NCI-H526 treated with DMSO at 0.1 percent for 48 hours (cell line): ENCODE measurements around the gene CCDC158.
"Not testable (repeated sequence)": the region's sequence is repeated elsewhere in the genome, so short reads cannot be mapped to it uniquely, and the experiment has no call there.

Source experiments
- DNase-seq: peaks from one replicate; lab custom pipeline; 2025; lab: John Stamatoyannopoulos, UW

CCDC158 gene

GRCh38 chr4:76311896-76312331, 109.0 kb downstream of the CCDC158 start:
- DNase-seq: no peak

GRCh38 chr4:76310683-76311082, 110.3 kb downstream of the CCDC158 start:
- no peak for DNase-seq

GRCh38 chr4:76309939-76310550, 110.9 kb downstream of the CCDC158 start:
- DNase-seq: no peak

DNA sequence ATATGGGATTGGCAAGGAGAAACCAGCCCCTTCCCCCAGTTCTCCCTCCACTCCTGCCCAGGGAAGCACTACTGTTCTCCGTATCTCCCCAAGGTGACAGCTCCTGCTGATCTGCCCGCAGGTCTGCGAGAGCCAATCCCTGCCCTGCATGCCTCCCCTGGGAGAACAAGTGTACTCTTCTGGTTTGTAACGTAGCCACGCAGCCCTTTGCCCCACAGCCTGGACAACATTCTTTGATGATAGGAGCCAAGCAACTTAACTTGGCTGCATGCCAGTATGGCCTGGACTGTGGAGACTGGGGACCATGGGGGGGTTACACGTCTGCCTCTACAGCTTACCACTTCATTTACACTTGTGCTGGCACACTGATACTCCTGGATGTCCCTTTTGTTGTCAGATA, 112.4 kb downstream of the CCDC158 start:
- no peak for DNase-seq

GRCh38 chr4:76307660-76308014, 113.3 kb downstream of the CCDC158 start:
- DNase-seq: no peak

DNA sequence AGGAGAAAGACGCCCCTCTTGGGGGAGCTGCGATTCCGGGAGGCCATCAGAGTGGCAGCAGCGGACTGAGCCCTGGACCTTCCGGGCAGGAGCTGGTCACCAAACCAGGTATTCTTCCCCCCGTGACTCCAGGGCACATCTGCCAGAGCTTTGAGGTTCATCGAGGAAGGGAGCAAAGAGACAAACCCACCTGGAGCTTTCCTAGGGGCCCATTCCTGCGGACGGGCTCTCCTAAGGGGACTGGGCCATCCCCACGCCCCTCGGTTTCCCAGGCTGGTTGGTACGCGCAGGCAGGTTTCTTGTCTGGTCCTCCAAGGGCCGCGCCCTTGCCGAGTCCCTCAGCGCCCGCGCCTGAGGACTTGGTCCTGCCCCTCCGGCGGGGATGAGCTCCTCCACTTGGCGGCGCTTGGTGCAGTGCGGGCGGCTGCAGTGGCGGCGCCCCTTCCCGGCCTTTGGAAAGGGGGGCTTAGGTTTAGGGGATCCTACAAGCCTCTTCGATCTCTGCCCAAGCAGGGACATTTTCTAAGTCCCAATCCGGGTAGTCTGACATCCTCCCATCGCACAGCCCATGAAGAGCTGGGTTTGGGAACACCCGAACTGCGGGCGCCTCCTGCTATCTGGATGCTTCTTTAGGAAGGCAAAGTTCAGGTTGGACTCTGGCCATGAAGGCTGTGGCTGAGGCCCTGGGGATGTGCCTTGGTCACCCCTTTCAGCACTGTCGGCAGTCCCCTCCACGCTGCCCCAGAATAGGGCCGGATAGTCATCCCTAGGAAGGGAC, 113.9 kb downstream of the CCDC158 start:
- peak; percentile 10 for DNase-seq

DNA sequence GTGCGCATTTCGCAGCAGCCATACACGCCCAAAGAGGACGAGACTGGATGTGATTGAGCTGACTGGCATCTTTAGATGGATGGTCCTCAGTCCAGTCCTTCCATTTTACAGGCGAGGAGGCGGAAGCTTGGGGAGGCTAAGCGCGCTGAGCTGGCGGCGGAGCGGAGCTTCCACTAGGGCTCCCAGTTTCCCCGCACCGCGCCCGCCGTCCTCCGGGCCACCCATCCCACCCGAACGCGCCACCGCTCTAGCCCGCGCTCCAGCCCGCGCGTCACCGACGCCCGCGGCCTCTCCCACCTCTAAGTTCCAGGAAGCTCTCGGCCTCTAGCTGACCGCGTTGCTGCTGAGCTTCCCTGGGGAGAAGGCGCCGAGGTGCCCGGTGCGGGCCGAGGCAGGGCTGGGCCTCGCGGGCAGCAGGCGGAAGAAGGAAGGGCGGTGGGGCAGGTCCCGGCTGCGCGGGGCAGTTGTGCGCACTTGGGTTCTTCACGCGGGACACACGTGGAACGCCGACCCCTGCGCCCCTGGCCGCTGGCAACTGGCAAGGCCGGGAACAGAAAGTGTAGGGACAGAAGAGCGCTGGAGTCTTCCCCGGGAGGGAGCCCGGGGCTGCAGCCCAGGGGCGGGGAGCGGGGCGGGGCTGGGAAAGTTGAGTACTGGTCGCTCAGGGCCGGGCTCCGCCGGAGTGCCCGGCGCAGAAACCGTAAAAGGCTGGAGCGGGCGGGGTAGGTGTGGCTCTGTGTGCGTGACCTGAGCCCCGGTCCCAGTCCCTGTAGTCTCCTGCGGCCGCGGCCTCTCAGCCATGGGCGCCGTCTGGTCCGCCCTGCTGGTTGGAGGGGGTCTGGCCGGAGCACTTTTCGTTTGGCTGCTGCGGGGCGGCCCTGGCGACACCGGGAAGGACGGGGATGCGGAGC, 114.7 kb downstream of the CCDC158 start, which contains the start of gene STBD1:
STBD1 (plus strand) TSS at position 763 of the 911 bp plus-strand sequence; CDS start at position 800, 37 bp downstream.
- peak; percentile 16 for DNase-seq

- no peak for DNase-seq
Measured at GRCh38 chr4:76305033-76305687, 115.8 kb downstream of the CCDC158 start.

DNA sequence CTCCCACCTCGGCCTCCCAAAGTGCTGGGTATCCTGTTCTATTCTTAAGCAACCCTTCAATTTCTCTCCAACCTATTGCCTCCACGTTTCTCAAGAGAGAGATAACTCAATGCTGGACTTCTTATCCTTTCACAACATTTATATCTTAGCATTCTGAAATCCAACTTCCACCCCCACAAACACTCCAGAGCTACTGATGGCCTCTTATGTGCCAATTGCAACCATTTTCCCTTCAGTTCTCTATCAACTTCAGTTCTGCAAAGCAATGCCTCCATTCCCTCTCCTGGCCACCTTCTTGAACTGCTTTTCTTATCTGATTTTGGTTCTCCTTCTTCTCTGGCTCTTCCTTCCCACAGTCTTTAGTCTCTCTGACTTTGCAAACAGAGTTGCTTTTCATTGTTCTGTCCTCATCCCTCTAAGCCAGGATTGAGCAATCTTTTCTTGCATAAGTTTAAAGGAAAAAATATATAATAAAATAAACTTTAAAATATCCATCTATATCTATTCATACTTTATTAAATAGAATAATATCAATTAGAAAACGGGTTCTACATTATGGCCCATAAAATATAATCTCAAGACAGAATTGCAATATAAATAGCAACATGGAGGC, 118.0 kb downstream of the CCDC158 start:
- DNase-seq: no peak

DNA sequence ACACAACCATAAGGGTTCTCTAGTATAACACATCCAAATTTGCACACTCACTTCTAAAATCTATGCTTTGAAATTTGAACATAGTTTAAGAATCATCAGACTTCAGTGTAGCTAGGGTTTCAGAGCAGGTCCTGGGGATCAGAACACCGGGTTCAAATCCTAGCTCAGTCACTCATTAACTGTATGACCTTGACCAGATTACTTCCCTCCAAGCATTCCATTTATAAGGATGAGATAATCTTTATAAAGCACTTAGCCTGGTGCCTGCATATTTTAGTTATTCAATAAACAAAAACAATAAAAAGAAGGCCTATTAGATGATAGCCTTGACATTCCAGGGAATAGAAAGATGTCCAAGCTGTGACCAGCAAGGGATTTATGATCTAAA, 119.2 kb downstream of the CCDC158 start:
- no peak for DNase-seq

GRCh38 chr4:76301068-76301774, 119.7 kb downstream of the CCDC158 start:
- no peak for DNase-seq

DNA sequence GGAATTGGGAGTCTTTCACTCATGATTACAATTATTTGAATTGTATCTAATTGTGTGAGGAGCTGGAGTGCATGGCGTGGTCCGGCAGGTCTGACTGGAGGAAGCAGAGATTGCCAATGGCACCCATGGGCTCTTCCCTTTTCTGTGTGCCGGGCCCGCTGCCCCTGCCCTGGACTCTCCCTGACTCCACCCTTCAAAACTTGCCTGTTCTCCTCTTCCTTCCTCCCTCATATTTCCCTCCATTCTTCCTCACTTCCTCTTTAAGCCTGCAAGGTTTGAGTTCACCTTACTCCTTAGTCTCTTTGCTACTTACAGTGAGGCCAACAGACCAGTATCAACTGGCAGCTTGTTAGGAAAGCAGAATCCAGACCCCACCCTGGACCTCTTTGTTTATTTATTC, 120.9 kb downstream of the CCDC158 start:
- DNase-seq: no peak

DNA sequence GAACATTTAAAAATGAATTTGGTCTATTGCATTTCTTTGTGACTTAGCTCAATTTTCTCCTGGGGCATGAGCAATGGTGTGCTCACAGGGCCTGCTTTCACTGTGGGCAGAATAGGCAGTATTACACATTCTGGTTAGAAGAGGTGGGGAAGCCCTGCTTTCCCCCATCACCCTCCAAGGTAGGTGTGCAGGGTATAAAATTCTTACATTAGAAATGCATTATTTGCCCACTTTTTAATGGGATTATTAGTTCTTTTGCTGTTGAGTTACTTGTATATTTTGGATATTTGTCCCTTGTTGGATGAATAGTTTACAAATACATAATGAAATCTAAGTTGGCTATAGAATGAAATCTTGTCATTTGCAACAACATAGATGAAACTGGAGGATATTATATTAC, 122.7 kb downstream of the CCDC158 start:
- DNase-seq: no peak

GRCh38 chr4:76296286-76296820, 124.6 kb downstream of the CCDC158 start:
- DNase-seq: no peak

- no peak for DNase-seq
Measured at GRCh38 chr4:76293772-76294171, 127.2 kb downstream of the CCDC158 start.

DNA sequence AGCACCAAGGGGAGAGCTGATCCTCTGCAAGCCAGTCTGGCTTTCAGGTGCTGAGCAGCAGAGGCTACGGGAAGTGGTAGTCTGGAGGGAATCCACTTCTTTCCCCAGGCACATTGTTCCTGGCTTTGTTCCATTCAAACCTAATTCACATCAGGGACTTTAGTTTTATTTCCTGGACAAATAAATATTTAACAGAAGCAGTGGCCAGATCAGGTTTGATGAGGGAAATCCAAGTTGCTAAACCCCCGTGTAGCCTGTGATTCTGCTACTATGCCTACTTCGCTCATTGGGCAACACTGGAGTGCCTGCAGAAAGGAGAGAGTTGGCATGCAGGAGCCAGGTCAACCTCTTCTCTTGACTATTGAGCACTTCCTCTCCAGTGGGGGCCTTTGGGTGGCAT, 128.2 kb downstream of the CCDC158 start:
- no peak for DNase-seq

DNA sequence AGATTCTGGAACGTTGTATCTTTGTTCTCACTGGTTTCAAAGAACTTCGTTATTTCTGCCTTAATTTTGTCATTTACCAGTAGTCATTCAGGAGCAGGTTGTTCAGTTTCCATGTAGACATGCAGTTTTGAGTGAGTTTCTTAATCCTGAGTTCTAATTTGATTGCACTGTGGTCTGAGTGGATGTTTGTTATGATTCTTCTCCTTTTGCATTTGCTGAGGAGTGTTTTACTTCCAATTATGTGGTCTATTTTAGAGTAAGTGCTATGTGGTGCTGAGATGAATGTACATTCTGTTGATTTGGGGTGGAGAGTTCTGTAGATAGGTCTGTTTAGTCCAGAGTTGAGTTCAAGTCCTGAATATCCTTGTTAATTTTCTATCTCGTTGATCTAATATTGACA, 133.1 kb downstream of the CCDC158 start:
- DNase-seq: not testable (repeated sequence)

- no peak for DNase-seq
Measured at GRCh38 chr4:76283900-76284299, 137.0 kb downstream of the CCDC158 start.

DNA sequence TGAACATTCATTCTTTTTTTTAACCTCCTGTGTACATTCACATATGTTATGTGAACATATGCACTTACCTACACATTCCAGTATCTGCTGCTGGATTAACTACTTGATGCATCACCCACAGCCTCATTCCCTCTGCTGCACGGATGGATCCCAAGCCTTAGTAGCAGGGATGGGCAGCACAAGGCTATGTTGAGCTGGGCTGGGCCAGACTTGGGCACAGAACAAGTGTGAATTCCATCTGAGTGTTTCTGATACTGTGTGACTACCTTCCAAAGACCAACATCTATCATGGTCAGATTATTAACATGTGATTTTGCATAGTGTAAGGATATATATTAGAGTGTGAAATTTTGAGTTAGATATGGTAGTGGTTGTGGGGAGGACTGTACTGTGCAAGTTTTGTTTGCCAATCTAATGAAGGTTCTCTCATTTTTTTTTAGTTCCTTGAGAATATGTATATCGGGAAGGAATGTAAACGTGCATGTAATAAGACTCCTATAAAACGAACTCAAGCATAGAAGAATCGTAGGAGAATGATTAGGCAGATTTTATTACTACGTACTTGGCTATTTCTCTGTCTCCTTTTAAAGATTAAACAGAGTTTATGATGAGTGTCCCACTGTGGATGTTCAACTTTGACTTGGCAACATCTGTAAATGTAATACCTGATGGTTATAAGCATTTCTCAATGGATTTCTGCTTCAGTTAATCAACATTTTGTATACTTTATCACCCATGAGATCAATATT, 137.8 kb downstream of the CCDC158 start:
- no peak for DNase-seq

- DNase-seq: not testable (repeated sequence)
Measured at GRCh38 chr4:76281594-76281993, 139.3 kb downstream of the CCDC158 start.
